ENCODE data around the gene CDC42EP2. TPM values are rescaled to one million over a fixed set of nuclear protein-coding genes. Genes with fewer than 3 reads are reported as not detected.
A peak's percentile ranks its signal among the peaks of the same experiment; 100 is the strongest.

CDC42EP2 gene
- total and polyA plus RNA-seq, 2 of the 13 experiments (the other 11 are each of a cell fraction or from before 2014, with no cell fraction given): 2.3 to 7.1 TPM

- TF ChIP-seq ZFP37 (CRISPR knock-in tag; IDR thresholded peaks at IDR 0.05; ENCODE audit: borderline replicate concordance) (no peak), CEBPG (CRISPR knock-in tag; IDR thresholded peaks at IDR 0.05) (no peak), ZBTB20 (CRISPR knock-in tag; IDR thresholded peaks at IDR 0.05; ENCODE audit: borderline replicate concordance, low read depth) (no peak), ZNF614 (CRISPR knock-in tag; IDR thresholded peaks at IDR 0.05; ENCODE audit: borderline replicate concordance) (no peak), ZNF841 (CRISPR knock-in tag; IDR thresholded peaks at IDR 0.05; ENCODE audit: borderline replicate concordance) (no peak), SIX1 (CRISPR knock-in tag; IDR thresholded peaks at IDR 0.05; ENCODE audit: borderline replicate concordance) (no peak), GZF1 (CRISPR knock-in tag; IDR thresholded peaks at IDR 0.05) (no peak), ARID4A (CRISPR knock-in tag; IDR thresholded peaks at IDR 0.05; ENCODE audit: borderline replicate concordance) (peak; percentile 61; the same call in 1 of the 2 replicates), ZNF543 (CRISPR knock-in tag; IDR thresholded peaks at IDR 0.05) (peak; percentile 80; the same call in 1 of the 2 replicates), POGK (CRISPR knock-in tag; conservative IDR thresholded peaks at IDR 0.05) (no peak), ZFP82 (CRISPR knock-in tag; IDR thresholded peaks at IDR 0.05; ENCODE audit: borderline replicate concordance) (no peak), HES4 (CRISPR knock-in tag; IDR thresholded peaks at IDR 0.05; ENCODE audit: borderline replicate concordance) (0 out of 2 replicates have a peak, but pooled peaks have one; percentile 30), PHF21A (CRISPR knock-in tag; IDR thresholded peaks at IDR 0.05) (no peak), ZNF619 (CRISPR knock-in tag; IDR thresholded peaks at IDR 0.05) (0 out of 2 replicates have a peak, but pooled peaks have one; percentile 49), BCL6 (CRISPR knock-in tag; IDR thresholded peaks at IDR 0.05) (peak; percentile 29; the same call in 1 of the 2 replicates), NFKBIZ (CRISPR knock-in tag; IDR thresholded peaks at IDR 0.05) (no peak), MAF1 (CRISPR knock-in tag; IDR thresholded peaks at IDR 0.05; ENCODE audit: borderline replicate concordance) (no peak), ZNF235 (CRISPR knock-in tag; IDR thresholded peaks at IDR 0.05; ENCODE audit: borderline replicate concordance) (no peak), MEIS1 (CRISPR knock-in tag; IDR thresholded peaks at IDR 0.05; ENCODE audit: borderline replicate concordance) (peak; percentile 84; the same call in 1 of the 2 replicates), ZNF296 (CRISPR knock-in tag; conservative IDR thresholded peaks at IDR 0.05) (peak; percentile 82; the same call in 1 of the 2 replicates)
Measured at GRCh38 chr11:65301491-65302329, 13.0 kb upstream of the CDC42EP2 start (continued).
